Adrenal gland (tissue), 5 donors: Measurements from ENCODE around the gene CACNG6.

ENCODE experiments used
- POLR2A ChIP-seq, 2 donors: fragments of 450-650 bp; IDR thresholded peaks; one replicate each; pipeline ENCODE4 v1.6.1; 2017; ENCODE audit warnings: antibody characterized with exemption in 2 of 2, mild to moderate bottlenecking in 2 of 2, moderate library complexity in 1 of 2
- TF ChIP-seq, protein P1 (sequence below), 6 experiments: fragments of 450-650 bp in 4 of 6; fragments of 200-600 bp in 2 of 6; sonication (generic) in 1 of 6; IDR thresholded peaks; 1 replicate in 5 of 6; 2 replicates in 1 of 6; pipeline versions ENCODE4 v1.5.1 to v1.8.0; 2016 to 2021; ENCODE audit warnings: antibody characterized with exemption in 6 of 6, mild to moderate bottlenecking in 2 of 6, moderate library complexity in 1 of 6
- donor health status: DM: no; HTN: no; CAD: no.

DNA sequence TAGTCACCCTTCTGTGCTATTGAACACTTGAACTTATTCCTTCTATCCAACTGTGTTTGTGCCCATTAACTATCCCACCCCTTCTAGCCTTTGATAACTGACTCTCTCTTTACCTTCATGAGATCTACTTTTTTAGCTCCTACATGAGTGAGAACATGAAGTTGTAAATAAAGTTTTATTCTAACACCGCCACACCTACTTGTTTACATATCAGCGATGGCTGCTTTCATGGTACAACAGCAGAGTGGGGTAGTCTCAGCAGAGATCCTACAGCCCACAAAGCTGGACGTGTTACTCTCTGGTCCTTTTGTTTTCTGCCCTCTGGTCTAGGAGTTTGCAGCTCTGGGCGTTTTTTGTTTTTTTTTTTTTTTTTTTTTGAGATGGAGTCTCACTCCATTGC is 48.6 kb downstream of the CACNG6 start:
- TF ChIP-seq, protein P1, sequence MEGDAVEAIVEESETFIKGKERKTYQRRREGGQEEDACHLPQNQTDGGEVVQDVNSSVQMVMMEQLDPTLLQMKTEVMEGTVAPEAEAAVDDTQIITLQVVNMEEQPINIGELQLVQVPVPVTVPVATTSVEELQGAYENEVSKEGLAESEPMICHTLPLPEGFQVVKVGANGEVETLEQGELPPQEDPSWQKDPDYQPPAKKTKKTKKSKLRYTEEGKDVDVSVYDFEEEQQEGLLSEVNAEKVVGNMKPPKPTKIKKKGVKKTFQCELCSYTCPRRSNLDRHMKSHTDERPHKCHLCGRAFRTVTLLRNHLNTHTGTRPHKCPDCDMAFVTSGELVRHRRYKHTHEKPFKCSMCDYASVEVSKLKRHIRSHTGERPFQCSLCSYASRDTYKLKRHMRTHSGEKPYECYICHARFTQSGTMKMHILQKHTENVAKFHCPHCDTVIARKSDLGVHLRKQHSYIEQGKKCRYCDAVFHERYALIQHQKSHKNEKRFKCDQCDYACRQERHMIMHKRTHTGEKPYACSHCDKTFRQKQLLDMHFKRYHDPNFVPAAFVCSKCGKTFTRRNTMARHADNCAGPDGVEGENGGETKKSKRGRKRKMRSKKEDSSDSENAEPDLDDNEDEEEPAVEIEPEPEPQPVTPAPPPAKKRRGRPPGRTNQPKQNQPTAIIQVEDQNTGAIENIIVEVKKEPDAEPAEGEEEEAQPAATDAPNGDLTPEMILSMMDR (IDR thresholded peaks at IDR 0.05), result no peak
- TF ChIP-seq POLR2A (IDR thresholded peaks at IDR 0.05), result no peak
